Lower leg skin (tissue), 4 donors: ENCODE data around the gene OS9. TPM values are rescaled to one million over a fixed set of nuclear protein-coding genes. Genes with fewer than 3 reads are reported as not detected.

Experiments
- DNase-seq, 2 donors: peaks; one replicate each; pipeline ENCODE4 v3.0.0-alpha.2; 2019; ENCODE audit warnings: low spot score in 2 of 2
- H3K4me3 ChIP-seq: fragments of 200-600 bp; sonication (generic); 2 replicates; pipeline ENCODE4 v1.5.1; 2017; ENCODE audit warnings: mild to moderate bottlenecking, low read depth; ENCODE audit not compliant: poor library complexity, severe bottlenecking
- CTCF ChIP-seq, 3 donors: fragments of 450-650 bp; IDR thresholded peaks; one replicate each; pipeline ENCODE4 v1.5.1; 2016; ENCODE audit warnings: antibody characterized with exemption in 3 of 3, mild to moderate bottlenecking in 3 of 3, moderate library complexity in 2 of 3
- POLR2A ChIP-seq, 2 donors: fragments of 450-650 bp; IDR thresholded peaks; one replicate each; pipeline ENCODE4 v1.6.1; 2016 to 2017; ENCODE audit warnings: antibody characterized with exemption in 2 of 2, mild to moderate bottlenecking in 1 of 2, moderate library complexity in 1 of 2
- WGBS, 2 donors: methylation state at CpG; one replicate each; pipeline ENCODE4 v1.1.5; 2018; 5-methylcytosine and 5-hydroxymethylcytosine counted together
- intact Hi-C: fragments of 100-400 bp; cut with DNase I; formaldehyde crosslinking; loops from one replicate; pipeline ENCODE4 v1.15.0; 2023; ENCODE audit warnings: low total_unique reads
- total RNA-seq, 4 donors: library from RNA; depleted of rRNA; stranded (reverse); fragments of >200 nt; gene quantifications; one replicate each; pipeline ENCODE4 v1.1.0, GENCODE V29; 2016

OS9 gene
- total RNA-seq, 4 donors from 2014 or later, result 195 to 265 (median 205) TPM

- intact Hi-C loops, result no loop called here
- no peak overlapping the region for H3K4me3 ChIP-seq
- 27 to 31% methylated on average over 26 to 32 of the region's 110 CpGs for WGBS, 2 donors
- no peak for DNase-seq
- TF ChIP-seq POLR2A (IDR thresholded peaks at IDR 0.05) (no peak), CTCF (IDR thresholded peaks at IDR 0.05) (no peak)
Observed at GRCh38 chr12:57737467-57738460, 43.8 kb downstream of the OS9 start.

GRCh38 chr12:57738661-57739237 lies 44.8 kb downstream of the OS9 start, which contains the start of gene AGAP2:
Gene AGAP2 (minus strand): TSS chr12:57738742. CDS start chr12:57738246, 496 bp downstream.
- TF ChIP-seq CTCF (IDR thresholded peaks at IDR 0.05) (no peak), POLR2A (IDR thresholded peaks at IDR 0.05) (no peak)
- WGBS, 2 donors, result 16 to 33% methylated on average over 34 to 36 of the region's 36 CpGs
- no peak within 1 kb of the TSS for H3K4me3 ChIP-seq
- intact Hi-C loops, result no loop called here
- no peak for DNase-seq

- intact Hi-C loops, result no loop called here
- no peak overlapping the region for H3K4me3 ChIP-seq
- DNase-seq, result no peak
- TF ChIP-seq POLR2A (IDR thresholded peaks at IDR 0.05) (no peak), CTCF (IDR thresholded peaks at IDR 0.05) (no peak)
- 19 to 32% methylated on average over 7 of the region's 7 CpGs for WGBS, 2 donors
Observed at GRCh38 chr12:57739387-57739786, 45.5 kb downstream of the OS9 start.

- TF ChIP-seq POLR2A (IDR thresholded peaks at IDR 0.05) (no peak), CTCF (IDR thresholded peaks at IDR 0.05) (no peak)
- 59 to 62% methylated on average over 7 to 10 of the region's 10 CpGs for WGBS, 2 donors
- intact Hi-C loops, result no loop called here
- H3K4me3 ChIP-seq, result no peak overlapping the region
- DNase-seq, result peak in 1 of 2 donors; percentile 70
Observed at GRCh38 chr12:57739914-57740538, 46.1 kb downstream of the OS9 start.

- H3K4me3 ChIP-seq, result no peak overlapping the region
- DNase-seq, result peak in 1 of 2 donors; percentile 84
- 53 to 59% methylated on average over 5 of the region's 5 CpGs for WGBS, 2 donors
- TF ChIP-seq POLR2A (IDR thresholded peaks at IDR 0.05), result no peak
- intact Hi-C loops, result no loop called here
Observed at GRCh38 chr12:57740656-57741412, 46.9 kb downstream of the OS9 start.
